Thyroid gland (tissue), 4 donors: ENCODE results near the gene FXYD5. TPM values are rescaled to one million over a fixed set of nuclear protein-coding genes. Genes with fewer than 3 reads are reported as not detected.
"Not testable (repeated sequence)": the region's sequence is repeated elsewhere in the genome, so short reads cannot be mapped to it uniquely, and the experiment has no call there.

Source experiments
- DNase-seq, 2 donors: peaks; one replicate each; pipeline ENCODE4 v3.0.0-alpha.2; 2019
- H3K27ac ChIP-seq, 3 donors: fragments of 200-600 bp; sonication (generic); 1 replicate in 2 of 3; 2 replicates in 1 of 3; pipeline ENCODE4 v1.5.1; 2016 to 2019; ENCODE audit warnings: mild to moderate bottlenecking in 1 of 3, moderate library complexity in 1 of 3
- H3K27me3 ChIP-seq: fragments of 200-600 bp; sonication (generic); one replicate; pipeline ENCODE4 v1.5.1; 2019
- H3K36me3 ChIP-seq, 2 donors: fragments of 200-600 bp; sonication (generic); one replicate each; pipeline ENCODE4 v1.5.1; 2016 to 2019
- H3K4me1 ChIP-seq, 2 donors: fragments of 200-600 bp; sonication (generic); one replicate each; pipeline ENCODE4 v1.5.1; 2017 to 2019
- H3K4me3 ChIP-seq, 3 donors: fragments of 200-600 bp; sonication (generic); replicated peaks in 1 of 3; 1 replicate in 2 of 3; 2 replicates in 1 of 3; pipeline ENCODE4 v1.5.1; 2016; ENCODE audit warnings: mild to moderate bottlenecking in 1 of 3
- H3K9me3 ChIP-seq: fragments of 200-600 bp; sonication (generic); one replicate; pipeline ENCODE4 v1.5.1; 2017
- POLR2A ChIP-seq, 2 donors: fragments of 450-650 bp; IDR thresholded peaks; one replicate each; pipeline ENCODE4 v1.6.1; 2017; ENCODE audit warnings: antibody characterized with exemption in 2 of 2, mild to moderate bottlenecking in 2 of 2, moderate library complexity in 1 of 2
- WGBS, 2 donors: methylation state at CpG; one replicate each; pipeline ENCODE4 v1.1.5; 2017; 5-methylcytosine and 5-hydroxymethylcytosine counted together
- intact Hi-C: fragments of 100-400 bp; cut with DNase I; formaldehyde crosslinking; loops from one replicate; pipeline ENCODE4 v1.15.1; 2023
- total RNA-seq, 4 donors: library from RNA; depleted of rRNA; stranded (reverse); fragments of >200 nt; gene quantifications; one replicate each; pipeline ENCODE4 v1.2.3, GENCODE V29; 2016
- TF ChIP-seq, protein P1 (sequence below), 6 experiments: fragments of 200-600 bp in 3 of 6; fragments of 450-650 bp in 3 of 6; sonication (generic) in 3 of 6; IDR thresholded peaks; one replicate each; pipeline ENCODE4 v1.5.1; 2016 to 2019; ENCODE audit warnings: antibody characterized with exemption in 6 of 6, mild to moderate bottlenecking in 2 of 6, inconsistent platforms in 1 of 6, moderate library complexity in 1 of 6

Gene FXYD5
- total RNA-seq, 4 donors from 2014 or later, result 9.3 to 52.4 (median 19.6) TPM

DNA sequence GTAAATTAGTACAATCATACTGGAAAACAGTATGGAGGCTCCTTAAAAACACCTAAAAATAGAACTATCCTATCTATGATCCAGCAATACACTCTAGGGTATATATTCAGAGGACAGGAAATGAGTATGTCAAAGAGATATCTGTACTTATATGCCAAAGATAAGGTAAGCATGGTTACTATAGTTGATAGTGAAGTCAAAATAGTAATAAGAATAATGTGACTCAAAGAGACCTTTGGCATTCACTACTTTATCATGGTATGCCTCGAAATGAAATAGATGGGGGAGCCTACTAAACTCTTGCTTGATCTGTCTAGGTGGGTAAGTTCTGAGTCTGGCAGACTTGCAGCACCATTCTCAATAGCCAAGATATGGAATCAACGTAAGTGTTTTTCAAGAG, 30.3 kb downstream of the FXYD5 start:
- H3K27me3 ChIP-seq, result no peaks in the 10 kb centered on the region
- no peaks in the 10 kb centered on the region for H3K9me3 ChIP-seq
- WGBS, 2 donors, result 86 to 88% methylated on average over 2 of the region's 2 CpGs
- DNase-seq, result no peak
- TF ChIP-seq POLR2A (IDR thresholded peaks at IDR 0.05), result no peak
- TF ChIP-seq, protein P1, sequence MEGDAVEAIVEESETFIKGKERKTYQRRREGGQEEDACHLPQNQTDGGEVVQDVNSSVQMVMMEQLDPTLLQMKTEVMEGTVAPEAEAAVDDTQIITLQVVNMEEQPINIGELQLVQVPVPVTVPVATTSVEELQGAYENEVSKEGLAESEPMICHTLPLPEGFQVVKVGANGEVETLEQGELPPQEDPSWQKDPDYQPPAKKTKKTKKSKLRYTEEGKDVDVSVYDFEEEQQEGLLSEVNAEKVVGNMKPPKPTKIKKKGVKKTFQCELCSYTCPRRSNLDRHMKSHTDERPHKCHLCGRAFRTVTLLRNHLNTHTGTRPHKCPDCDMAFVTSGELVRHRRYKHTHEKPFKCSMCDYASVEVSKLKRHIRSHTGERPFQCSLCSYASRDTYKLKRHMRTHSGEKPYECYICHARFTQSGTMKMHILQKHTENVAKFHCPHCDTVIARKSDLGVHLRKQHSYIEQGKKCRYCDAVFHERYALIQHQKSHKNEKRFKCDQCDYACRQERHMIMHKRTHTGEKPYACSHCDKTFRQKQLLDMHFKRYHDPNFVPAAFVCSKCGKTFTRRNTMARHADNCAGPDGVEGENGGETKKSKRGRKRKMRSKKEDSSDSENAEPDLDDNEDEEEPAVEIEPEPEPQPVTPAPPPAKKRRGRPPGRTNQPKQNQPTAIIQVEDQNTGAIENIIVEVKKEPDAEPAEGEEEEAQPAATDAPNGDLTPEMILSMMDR (IDR thresholded peaks at IDR 0.05), result no peak
- H3K36me3 ChIP-seq, result no peaks in the 10 kb centered on the region
- intact Hi-C loops, result no loop called here
- H3K27ac ChIP-seq, result no peak overlapping the region
- H3K4me3 ChIP-seq, result no peak overlapping the region
- H3K4me1 ChIP-seq, result no peaks in the 10 kb centered on the region

DNA sequence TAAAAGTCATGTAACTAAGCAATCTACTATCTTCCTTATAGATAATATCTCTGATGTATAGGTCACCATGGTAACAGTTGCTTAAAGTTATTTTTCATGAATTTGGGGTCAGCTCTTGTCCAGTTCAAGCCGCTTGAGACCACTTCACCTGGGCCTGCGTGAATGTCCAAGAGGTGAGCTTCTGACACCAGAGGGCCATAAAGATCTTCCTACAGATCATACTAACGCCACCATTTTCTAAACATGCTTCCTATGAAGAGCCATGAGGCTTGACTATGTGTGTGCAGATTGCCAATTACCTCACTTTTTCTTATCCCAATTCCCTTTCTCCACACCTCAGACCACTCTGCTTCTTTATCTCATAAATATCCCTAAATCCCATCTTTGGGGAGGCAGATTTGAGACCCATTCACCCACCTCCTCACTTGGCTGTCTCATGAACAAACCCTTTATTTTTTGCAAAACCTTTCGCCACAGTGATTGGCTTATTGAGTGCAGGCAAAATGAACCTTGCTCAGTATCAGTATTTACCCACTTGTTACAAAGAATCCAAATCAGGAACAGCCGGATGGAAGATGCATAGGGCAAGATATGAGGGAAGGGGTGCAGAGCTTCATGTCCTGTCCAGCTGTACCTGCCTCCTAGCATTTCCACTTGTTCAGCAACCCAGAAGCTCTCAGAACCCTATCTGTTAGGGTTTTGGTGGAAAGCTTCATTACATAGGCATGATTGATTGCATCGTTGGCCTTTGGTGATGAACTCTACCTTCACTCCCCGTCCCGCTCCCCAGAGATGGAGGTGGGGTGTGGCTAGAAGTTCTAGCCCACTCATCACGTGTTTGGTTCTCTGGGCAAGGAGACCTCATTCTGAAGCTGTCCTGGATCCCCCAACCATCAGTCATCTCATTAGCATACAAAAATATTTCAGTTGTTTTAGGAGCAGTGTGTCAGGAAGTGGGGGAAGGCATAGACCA, 39.8 kb downstream of the FXYD5 start:
- H3K4me1 ChIP-seq, result no peaks in the 10 kb centered on the region
- no peak for DNase-seq
- H3K9me3 ChIP-seq, result no peaks in the 10 kb centered on the region
- TF ChIP-seq, protein P1 (IDR thresholded peaks at IDR 0.05), result no peak
- no peak for TF ChIP-seq POLR2A (IDR thresholded peaks at IDR 0.05)
- H3K36me3 ChIP-seq, result no peaks in the 10 kb centered on the region
- 77 to 81% methylated on average over 9 of the region's 9 CpGs for WGBS, 2 donors
- intact Hi-C loops, result no loop called here
- H3K4me3 ChIP-seq, result no peak overlapping the region
- no peak overlapping the region for H3K27ac ChIP-seq
- H3K27me3 ChIP-seq, result no peaks in the 10 kb centered on the region

DNA sequence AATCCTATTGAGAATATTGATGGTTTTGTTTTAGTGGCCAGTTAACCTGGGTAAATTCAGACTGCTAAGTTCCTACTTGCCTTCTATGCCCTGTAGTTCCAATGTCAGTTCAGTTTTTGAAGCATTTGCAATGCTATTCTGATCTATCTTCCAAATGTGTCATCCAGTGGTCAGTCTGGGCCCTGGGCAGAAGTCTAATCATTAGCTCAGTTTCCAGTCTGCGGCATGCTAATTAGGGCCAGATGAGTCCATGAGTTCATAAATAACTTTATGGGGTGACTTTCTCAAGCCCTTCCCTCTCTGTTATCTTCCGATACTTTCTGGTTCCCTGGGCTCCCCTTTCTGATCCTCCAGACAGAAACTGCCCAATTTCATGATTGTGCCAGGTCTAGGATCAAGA, 41.3 kb downstream of the FXYD5 start:
- intact Hi-C loops, result no loop called here
- 56 to 57% methylated on average over 2 of the region's 2 CpGs for whole genome bisulfite sequencing, 2 donors
- no peaks in the 10 kb centered on the region for H3K36me3 ChIP-seq
- H3K4me3 ChIP-seq, result no peak overlapping the region
- no peak for DNase-seq
- TF ChIP-seq, protein P1 (IDR thresholded peaks at IDR 0.05), result no peak
- no peak for TF ChIP-seq POLR2A (IDR thresholded peaks at IDR 0.05)
- H3K27me3 ChIP-seq, result no peaks in the 10 kb centered on the region
- H3K4me1 ChIP-seq, result no peaks in the 10 kb centered on the region
- no peak overlapping the region for H3K27ac ChIP-seq
- H3K9me3 ChIP-seq, result no peaks in the 10 kb centered on the region

DNA sequence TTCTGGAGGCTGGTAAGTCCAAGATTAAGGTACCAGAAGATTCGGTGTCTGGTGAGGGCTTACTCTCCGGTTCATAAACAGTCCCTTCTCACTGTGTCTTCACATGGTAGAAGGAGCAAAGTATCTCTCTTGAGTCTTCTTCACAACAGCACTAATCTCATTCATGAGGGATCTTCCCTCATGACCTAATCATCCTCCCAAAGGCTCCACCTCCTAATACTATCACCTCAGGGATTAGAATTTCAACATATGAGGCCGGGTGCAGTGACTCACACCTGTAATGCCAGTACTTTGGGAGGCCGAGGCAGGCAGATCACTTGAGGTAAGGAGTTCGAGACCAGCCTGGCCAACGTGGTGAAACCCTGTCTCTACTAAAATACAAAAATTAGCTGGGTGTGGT, 42.3 kb downstream of the FXYD5 start:
- H3K4me3 ChIP-seq, H3K9me3 ChIP-seq, H3K27me3 ChIP-seq, DNase-seq, H3K27ac ChIP-seq, H3K4me1 ChIP-seq, H3K36me3 ChIP-seq, intact Hi-C loops: not testable (repeated sequence)
- 87 to 92% methylated on average over 6 of the region's 6 CpGs for WGBS, 2 donors

DNA sequence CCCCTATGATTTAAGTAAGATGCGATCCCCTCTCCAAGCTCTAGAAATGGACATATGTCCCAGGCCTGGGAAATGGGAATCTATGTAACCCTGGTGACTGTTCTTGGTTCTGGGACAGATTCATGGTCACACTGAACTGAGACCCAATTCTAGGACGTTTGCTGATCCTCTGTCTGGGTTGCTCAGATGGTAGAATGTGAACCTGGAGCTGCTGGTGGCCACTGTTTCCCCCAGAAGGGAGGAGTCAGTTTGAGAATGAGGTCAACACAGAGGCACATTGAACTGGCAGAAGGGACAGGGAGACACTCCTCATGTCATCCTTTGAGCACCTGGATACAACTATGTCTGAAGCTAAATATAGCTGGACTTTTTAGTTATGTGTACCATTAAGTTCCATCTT, 44.9 kb downstream of the FXYD5 start:
- no peaks in the 10 kb centered on the region for H3K27me3 ChIP-seq
- H3K4me3 ChIP-seq, result no peak overlapping the region
- TF ChIP-seq, protein P1 (IDR thresholded peaks at IDR 0.05), result no peak
- TF ChIP-seq POLR2A (IDR thresholded peaks at IDR 0.05), result no peak
- H3K27ac ChIP-seq, result no peak overlapping the region
- 59 to 79% methylated on average over 2 of the region's 2 CpGs for WGBS, 2 donors
- H3K36me3 ChIP-seq, result no peaks in the 10 kb centered on the region
- no peak for DNase-seq
- no peaks in the 10 kb centered on the region for H3K9me3 ChIP-seq
- H3K4me1 ChIP-seq, result no peaks in the 10 kb centered on the region
- intact Hi-C loops, result no loop called here
